Measurements from ENCODE around the gene NTM.

NTM gene

DNA sequence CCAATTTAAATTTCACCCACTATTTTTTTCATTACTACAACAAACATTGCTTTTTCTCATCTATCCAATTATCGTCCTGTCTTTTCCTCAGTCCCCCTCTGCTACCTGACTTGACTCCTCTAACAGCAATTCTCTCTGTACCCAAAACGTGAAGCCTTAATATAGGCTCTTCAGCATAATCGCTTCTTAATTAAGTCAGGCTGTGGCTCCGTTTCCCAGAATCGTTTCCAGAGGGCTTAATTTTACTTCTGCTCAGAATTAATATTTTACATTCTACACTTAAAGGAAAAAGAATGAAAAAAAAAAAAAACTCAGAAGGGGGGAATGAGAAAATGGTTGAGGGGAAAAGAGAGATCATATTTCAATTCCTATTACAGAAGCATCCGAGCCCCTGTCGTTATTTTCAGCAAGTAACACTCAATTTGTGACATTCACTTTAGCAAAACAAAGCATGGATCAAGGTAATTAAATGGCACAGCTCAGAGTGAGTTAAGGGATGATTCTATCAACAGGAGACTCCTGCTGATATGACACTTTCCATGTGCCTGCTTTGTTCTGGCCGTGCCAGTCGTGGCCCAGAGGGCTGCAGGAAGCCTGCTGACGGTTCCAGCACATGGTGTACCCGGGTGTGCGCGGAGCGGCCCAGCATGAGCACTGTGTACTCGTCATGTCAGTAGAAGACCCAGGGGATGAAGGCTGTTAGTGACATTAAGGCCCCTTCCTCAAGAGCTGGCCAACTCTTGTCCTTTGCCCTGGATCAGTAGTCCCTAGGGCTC, 272.5 kb downstream of the NTM start:
- DNase-seq (ENCODE audit: low read depth, low spot score), result no peak

DNA sequence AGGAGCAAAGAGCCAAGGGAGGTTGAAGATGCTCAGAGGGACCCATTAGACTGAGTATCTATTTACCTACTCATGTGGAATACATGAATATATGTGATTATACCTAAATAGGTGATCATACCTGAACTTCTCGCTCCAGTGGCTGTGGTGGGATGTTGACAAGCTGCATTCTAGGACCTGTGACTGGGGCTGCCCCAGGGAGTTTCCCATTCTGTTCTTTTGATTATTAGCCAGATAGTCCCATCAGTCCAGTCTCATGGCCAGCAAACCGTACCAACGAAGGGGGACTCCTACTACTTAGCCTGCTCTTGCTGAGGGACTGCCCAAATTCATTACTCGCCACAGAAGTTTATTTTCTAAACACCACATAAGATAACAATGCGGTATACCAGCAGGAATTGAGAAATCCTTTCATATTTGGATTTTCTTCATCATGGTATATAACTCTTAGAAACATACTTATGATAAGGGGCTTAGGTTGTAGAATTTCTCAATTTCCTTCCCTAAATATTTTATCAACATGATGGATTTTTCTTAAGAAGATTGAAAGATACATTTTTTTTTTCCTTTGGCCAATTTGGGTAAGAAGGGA, 273.9 kb downstream of the NTM start:
- DNase-seq (ENCODE audit: low read depth, low spot score), result no peak

DNA sequence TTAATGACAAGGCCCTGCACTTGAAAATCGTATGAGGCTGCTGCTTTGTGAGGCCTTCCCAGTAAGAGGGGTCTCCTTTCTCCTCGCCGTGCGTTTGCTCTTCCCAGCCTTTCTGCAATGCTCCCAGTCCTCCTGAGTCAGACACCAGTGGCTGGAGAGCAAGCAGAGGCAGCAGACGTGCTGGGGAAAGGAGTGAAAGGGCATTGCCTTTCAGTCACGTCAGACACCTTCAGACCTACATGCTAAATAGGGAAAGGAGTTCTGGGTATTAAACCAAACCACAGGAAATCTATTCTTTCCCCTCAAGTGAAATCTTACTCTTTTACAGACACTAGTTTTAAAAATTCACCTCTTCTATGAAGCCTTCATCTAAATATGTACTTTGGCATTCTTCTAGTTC, 274.8 kb downstream of the NTM start:
- no peak for DNase-seq (ENCODE audit: low read depth, low spot score)

DNA sequence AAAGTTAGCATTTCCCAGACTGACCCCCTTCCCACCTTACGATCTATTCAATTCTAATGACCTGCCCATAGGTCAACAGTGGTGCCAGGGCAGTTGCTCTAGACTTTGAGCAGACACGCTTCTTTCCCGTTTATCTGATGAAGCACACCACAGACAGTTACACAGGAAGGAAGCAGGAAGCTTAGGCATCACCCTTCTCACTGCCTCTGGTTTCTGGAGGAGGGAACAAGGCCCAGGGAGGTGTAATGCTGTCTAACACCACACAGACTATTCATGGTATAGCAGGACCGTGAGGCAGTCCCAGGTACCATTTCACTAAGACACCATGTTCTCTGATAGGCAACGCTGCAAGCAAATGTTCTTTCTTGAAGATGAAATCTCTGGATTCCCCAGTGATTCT, 279.4 kb downstream of the NTM start:
- no peak for DNase-seq (ENCODE audit: low read depth, low spot score)

DNA sequence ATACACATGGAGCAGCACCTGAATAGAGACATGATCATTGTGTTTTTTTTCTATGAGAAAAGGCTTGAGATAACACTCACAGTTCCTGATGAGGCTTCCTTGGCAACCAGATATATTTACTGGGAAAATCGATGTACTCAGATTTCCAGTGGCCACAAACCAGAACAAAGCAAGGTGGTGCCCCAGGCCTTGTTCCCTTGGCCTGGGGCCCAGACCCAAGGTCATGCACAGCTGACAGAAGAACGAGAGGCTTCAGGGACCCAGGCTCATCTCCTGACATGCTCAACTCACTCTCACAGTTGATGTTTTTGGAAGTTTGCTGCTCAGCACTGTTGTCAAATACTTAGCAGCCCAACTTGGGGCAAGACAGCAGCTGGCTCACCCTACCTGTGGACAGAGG, 281.8 kb downstream of the NTM start:
- no peak for DNase-seq (ENCODE audit: low read depth, low spot score)

DNA sequence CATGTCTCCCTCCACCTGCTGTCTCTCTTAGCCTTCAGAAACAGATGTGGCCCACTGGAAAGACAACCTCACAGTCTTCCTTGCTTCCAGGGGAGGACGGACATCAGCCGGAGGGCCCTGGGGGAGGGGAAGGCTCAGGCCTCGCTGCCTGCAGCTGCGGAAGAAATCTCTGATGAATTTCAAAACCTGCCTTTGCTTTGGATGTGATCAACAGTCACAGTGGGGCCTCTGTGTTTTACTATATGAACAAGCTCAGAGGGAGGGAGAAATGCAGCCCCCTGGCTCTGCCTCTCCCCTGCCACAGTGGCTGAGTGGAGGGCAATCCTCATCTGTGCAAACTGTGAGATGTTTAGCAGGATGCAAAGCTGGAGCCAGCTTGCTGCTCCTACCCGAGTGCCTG, 282.8 kb downstream of the NTM start:
- no peak for DNase-seq (ENCODE audit: low read depth, low spot score)

DNA sequence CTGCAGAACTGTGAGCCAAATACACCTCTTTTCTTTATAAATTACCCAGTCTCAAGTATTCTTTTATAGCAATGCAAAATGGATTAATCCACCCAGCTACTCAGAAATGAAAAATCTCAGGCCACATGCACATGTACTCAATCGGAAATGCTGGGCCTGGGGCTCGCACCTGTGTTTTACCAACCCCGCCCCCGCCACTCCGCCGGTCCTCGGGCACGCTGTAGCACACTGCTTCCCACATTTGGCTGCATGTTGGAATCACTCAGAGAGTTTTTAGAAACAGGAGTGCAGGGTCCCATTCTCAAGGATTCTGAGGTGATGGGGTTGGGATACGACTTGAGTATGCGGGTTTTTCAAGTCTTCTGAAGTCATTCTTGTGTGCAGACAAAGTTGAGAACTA, 284.4 kb downstream of the NTM start:
- DNase-seq (ENCODE audit: low read depth, low spot score), result no peak

DNA sequence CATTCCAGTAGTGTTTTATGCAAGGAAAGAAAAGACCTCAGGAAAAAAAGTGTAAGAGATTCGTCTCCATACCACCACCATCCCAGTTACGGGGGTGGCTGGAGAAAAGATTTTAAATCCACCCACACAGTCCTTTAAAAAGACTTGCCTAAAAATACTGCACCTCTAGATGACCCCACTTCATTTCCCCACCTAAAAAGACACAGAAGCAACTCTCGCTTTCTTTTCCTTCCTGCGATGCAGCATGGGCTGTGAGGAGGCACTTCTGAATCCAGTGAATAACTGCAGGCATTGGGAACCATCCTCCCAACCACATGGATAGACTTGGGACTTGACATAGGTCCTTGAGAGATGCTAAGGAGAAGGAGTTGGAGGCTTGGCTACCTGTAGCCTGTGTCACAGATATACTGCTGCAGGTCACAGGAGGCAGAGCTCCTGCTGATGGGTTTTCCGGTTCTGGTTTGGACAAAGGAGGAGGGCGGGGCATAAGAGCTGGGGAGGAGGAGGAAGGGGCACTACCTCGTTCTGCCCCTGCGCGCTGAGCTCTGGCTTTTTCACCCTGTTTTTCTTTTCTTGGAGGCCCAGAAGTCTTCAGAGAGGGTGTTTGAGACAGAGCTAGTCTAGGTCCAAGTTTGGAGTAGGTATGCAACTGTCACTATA, 285.9 kb downstream of the NTM start:
- DNase-seq (ENCODE audit: low read depth, low spot score), result no peak

DNA sequence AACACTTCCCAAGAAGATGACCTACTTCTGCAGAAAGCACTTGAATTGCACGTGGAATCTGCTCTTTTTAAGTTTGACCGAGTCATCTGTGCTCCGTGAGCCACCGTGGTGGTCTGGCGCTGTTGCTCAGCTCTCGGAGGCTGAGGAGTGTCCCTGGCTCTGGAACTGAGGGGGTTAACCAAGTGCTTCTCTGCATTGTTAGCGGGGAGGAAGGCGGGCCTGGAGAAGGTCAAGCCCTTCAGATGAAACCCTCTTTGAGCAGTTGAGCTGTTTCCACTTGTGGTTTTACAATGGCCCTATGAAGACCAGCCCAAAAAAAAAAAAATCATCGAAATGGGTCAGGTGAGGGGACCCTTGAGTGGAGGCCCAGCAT, 286.4 kb downstream of the NTM start:
- no peak for DNase-seq (ENCODE audit: low read depth, low spot score)

DNA sequence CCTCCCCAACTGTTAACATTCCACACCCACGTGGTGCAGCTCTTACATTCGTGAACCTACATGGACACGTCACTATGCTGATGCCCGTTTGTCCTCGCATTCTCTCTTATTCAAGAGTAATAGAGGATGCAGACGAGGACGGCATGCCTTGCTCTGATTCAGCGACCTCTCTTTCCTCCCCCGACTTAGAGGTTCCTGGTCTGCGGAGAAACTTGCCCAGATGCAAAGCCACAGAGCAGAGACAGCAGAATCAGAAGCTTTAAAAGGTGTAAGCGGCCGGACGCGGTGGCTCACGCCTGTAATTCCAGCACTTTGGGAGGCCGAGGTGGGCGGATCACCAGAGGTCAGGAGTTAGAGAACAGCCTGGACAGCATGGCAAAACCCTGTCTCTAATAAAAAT, 288.0 kb downstream of the NTM start:
- DNase-seq (ENCODE audit: low read depth, low spot score), result no peak

DNA sequence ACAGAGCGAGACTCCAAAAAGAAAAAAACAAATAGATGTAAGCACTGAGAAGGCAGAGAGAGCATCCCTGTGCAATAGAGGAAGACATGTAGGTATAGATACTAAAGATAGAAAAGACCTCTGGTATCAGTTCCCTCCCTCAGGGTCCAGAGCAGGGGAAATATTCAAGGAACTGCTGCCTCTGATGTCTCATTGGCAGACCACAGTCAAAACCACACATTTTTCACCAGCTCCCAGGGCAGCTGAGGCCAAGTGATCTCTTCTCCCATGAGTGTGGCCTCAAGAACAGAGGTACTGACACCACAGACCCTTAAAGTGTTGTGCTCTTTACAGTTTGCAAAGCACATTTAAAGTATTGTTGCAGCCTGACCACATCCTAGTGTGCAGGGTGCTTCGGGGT, 288.5 kb downstream of the NTM start:
- DNase-seq (ENCODE audit: low read depth, low spot score), result no peak

DNA sequence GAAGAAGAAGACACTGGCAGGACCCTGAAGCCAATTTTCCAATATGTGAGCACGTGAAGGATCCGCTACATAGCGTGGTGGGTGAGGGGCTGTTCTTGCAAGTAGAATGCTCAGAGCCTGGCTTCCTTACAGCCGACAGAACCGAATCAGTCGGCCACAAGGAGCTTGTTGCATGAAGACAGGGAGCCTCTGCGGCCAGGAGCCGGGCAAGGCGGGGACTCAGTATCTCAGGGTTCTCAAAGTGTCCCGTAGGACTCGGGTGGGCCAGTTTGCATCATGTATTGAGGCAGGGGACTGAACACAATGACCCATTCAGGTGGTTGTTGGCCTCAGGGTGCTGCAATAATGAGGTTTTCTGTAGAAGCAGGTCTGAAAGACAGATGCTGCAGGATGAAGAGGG, 289.5 kb downstream of the NTM start:
- DNase-seq (ENCODE audit: low read depth, low spot score), result no peak

DNA sequence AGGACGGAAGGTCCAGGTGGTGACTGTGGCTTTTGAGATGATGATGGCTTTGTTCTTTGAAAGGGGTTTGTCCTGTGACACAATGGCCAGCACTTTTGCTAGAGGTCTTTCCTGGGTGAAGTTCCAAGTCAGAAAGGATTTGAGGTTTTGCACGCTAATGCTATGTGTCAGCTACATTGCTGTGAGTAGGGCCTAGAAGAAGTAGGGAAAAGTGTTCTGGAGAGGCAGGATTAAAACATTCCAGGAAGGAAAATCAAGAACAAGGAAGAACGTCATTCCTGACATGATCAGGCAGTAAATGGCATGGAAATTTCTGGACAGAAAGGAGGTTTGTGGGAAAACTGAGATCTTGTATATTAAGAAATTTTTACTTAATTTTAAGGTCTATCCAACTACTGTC, 290.7 kb downstream of the NTM start:
- DNase-seq (ENCODE audit: low read depth, low spot score), result no peak

DNA sequence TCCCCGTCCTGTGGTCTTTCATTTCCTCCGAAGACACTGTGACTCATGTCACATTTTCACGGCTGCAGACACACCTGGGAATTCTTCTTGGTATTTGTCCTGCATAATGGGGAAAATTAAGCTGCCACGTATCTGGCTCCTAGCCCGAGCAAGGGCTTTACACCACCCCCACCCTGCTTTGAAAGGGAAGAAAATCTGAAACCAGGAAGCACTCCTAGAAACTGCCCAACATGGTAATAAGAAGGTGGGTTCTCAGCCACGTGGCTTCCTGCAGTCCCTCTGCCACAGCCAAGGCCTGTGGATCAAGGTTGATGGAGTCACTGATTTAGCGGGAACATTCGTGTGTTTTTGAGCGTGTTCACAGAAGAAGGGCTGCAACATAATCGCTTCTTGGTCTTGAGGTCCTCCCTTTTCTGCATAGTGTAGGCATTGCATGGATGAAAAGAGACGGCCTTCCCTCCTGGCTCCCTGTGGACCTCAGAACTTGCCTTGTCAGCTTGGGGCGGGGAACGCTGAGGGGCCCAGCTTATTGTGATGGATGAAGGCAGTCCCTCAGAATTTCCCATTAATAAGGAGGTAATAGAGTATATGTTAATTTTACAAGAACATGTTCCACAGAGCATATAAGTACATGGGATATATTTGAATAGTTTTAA, 292.0 kb downstream of the NTM start:
- DNase-seq (ENCODE audit: low read depth, low spot score), result no peak

DNA sequence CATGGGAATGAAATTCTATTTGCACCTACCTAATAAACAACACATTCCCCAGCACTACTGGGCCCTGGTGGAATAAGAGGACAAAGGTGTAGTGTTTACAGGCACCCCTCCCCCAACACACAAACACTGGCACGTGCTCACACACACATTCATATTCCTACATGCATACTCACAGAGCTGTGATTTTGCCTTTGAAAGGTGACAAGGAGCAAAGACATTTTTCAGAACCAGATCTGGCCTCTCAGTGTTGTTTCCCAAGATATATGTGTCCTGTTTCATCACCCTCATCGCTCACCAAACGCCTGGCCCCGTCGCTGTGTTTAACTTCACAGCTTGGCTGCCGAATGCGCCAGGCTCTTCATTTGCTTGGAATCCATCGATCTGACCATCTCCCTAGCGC, 292.6 kb downstream of the NTM start:
- DNase-seq (ENCODE audit: low read depth, low spot score), result no peak

DNA sequence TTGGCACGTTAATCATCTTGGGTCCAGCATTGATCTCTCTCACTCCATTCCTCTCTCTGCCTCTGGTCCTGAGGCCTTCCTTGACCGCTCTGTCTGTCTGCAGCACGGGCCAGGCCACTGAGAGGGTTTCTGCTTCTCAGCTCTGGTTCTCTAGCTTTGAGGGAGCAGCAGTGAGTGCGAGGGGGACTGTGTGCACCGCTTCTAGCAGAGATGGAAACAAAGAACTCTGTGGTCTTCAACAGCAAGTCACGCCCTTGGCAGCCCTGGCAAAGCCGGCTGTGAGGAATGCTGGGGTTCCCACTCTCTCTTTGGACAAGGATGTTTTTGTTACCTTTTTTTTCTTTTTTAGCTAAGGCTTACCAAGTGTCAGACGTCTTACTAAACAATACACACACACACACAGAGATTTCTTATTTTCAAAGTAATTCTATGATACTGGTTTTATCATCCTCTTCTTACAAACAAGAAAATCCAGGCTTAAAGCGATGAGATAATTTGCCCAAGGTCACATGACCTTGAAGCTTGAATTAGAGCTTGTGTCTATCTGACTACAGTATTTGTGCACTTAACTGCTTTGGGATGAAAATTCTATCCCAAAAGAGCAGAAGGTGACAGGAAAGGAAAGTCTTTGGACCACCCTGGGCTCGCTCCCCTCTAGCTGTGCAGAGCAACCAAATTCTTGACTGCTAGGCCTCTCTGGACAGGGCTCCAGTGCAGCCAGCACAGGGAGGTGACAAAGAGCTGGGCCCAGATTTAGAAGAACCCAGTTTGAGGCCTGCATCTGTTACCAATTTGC, 293.2 kb downstream of the NTM start:
- no peak for DNase-seq (ENCODE audit: low read depth, low spot score)

DNA sequence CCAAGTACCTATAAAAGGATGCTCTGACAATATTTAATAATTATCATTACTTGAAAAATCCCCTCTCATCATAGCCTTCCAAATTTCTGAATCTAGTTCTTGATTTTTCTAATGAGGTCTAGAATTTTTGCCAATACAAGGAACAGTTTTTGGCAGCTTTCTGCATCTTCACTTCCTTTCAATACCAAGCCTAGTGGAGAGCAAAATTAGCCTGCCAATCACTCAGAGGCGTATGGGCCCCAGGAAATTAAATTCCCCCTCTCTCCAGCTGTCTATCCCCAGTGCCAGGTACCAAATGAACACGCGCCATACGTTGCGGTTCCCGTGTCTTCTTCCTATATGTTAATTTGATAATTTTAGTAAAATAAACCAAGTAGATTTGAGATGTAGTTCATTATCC, 293.9 kb downstream of the NTM start:
- DNase-seq (ENCODE audit: low read depth, low spot score), result no peak

DNA sequence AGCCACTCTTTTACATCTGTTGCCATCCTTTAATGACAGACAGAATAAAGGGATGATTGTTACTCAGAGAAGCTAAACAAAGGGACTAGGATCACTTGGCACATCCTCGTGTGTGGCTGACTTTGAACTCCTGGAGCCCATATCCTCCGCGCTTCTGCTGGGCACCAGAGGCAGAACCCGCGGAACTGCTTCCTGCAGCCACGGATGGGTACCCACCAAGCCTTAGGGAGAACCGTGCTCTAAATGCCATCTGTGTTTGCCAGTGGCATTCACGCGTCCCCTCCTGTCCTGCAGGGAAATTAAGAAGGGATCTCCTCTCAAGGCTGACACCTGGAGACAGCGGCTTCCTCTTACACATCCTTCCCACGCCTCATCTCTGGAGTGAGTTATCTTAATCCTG, 294.4 kb downstream of the NTM start:
- DNase-seq (ENCODE audit: low read depth, low spot score), result no peak

DNA sequence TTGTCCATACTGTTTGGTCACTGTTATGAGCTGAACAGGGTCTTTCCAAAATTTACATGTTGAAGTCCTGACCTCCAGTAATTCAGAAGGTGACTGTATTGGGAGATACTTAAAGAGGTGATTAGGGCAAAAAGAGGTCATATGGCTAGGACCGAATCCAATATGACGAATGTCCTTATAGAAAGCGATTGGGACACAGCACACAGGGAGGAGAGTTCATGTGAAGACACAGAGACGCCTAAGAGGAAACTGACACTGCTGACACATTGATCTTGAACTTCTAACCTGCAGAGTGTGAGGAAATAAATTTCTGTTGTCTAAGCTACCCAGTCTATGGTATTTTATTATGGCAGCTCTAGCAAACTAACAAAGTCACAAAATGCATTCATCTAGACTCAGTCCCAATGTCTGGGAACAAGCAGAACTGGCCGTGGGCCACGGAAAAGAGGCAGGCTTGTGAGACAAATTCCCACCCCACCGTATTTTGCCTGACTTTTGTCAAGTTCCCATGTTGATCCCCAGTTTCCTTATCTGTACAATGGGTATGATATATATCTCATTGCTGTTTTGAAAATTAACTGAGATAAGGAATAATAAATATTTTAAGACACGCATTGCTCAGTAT, 295.0 kb downstream of the NTM start:
- DNase-seq (ENCODE audit: low read depth, low spot score), result no peak

DNA sequence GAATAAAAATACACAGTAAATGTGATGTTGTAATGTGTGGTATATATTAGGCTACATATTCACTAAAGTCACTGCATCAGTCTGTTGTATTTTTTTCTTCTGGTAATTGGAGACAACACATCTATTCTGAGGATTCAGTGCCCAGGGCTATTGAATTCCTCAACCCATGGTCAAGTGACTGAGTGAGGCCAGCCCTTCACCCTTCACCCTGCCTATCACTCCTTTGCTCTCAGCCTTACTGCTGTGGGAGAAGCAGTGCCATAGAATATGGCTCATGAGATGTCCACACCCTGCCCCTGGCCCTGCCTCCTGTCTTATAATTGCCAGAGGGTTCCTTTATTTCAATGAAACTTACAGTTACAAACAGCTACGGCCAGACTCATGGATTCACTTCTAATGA, 295.6 kb downstream of the NTM start:
- DNase-seq (ENCODE audit: low read depth, low spot score), result no peak

DNA sequence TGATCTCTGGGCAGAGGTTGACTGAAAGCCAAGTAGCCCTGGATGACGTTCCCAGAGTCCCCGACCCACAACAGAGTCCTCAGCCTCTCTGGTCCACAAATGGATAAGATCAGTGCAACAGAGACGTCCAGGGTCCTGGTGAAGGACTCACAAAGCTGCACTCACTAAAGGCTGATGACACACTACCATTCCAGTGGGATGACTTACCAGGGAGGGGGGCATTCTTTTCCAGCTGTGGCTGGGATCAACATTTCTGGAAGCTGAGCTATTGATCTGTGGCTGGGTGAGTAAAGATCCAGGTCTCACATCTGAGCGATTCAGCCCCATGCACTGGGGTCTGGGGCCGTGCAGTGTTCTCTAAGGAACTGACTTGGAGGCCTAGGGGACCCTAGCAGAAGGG, 296.2 kb downstream of the NTM start:
- no peak for DNase-seq (ENCODE audit: low read depth, low spot score)

DNA sequence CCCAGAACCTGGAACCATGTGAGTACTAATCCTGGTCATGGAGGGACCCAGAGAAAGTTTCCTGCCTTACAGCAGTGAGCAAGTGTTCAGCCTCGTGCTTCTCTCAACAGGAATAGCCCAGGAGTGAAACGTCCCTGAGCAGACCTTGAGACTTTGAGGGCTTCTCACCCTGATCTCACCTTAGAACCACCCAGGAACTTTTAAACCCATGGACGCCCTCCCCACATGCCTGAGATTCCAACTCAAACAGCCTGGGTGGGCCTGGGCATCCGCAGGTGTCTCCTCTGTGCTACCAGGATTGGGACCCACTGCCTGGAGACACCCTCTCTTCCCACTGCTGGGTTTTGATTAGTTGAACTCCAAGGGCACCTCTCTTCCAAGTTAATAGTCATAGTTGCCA, 297.2 kb downstream of the NTM start:
- DNase-seq (ENCODE audit: low read depth, low spot score), result no peak

All from activated CD4-positive, CD25-positive, alpha-beta regulatory T cell treated with anti-CD3 and anti-CD28 coated beads, Interleukin-2, amount 50 U/mL, for 16 hours (primary cell).